NCI-H1930 (cell line): Measurements from ENCODE around the gene USP10.
"Not testable (repeated sequence)": the region's sequence is repeated elsewhere in the genome, so short reads cannot be mapped to it uniquely, and the experiment has no call there.

Source experiments
- DNase-seq, 2 experiments: peaks; one replicate each; lab custom pipeline; 2025; lab: John Stamatoyannopoulos, UW

Gene USP10

GRCh38 chr16:84673203-84673535, 26.6 kb upstream of the USP10 start:
- DNase-seq: no peak

GRCh38 chr16:84673561-84673960, 26.2 kb upstream of the USP10 start:
- DNase-seq: no peak

- DNase-seq: no peak
Observed at GRCh38 chr16:84675423-84675822, 24.4 kb upstream of the USP10 start.

GRCh38 chr16:84675884-84676283, 23.9 kb upstream of the USP10 start:
- no peak for DNase-seq

GRCh38 chr16:84677017-84677803, 22.6 kb upstream of the USP10 start:
- DNase-seq: no peak

- DNase-seq: no peak
Observed at GRCh38 chr16:84677849-84678248, 22.0 kb upstream of the USP10 start.

- DNase-seq: no peak
Observed at GRCh38 chr16:84678541-84678940, 21.3 kb upstream of the USP10 start.

GRCh38 chr16:84680165-84680842, 19.5 kb upstream of the USP10 start:
- no peak for DNase-seq

- DNase-seq: no peak
Observed at GRCh38 chr16:84680843-84681629, 18.8 kb upstream of the USP10 start.

- DNase-seq: no peak
Observed at GRCh38 chr16:84683691-84684591, 15.9 kb upstream of the USP10 start.

GRCh38 chr16:84684592-84684965, 15.2 kb upstream of the USP10 start:
- no peak for DNase-seq

- DNase-seq: no peak
Observed at GRCh38 chr16:84685210-84685609, 14.6 kb upstream of the USP10 start.

- no peak for DNase-seq
Observed at GRCh38 chr16:84686707-84687298, 13.0 kb upstream of the USP10 start.

- DNase-seq: no peak
Observed at GRCh38 chr16:84687715-84688114, 12.1 kb upstream of the USP10 start.

GRCh38 chr16:84688163-84688562, 11.6 kb upstream of the USP10 start:
- not testable (repeated sequence) for DNase-seq

- no peak for DNase-seq
Observed at GRCh38 chr16:84689111-84689510, 10.7 kb upstream of the USP10 start.

GRCh38 chr16:84690088-84690819, 9.5 kb upstream of the USP10 start:
- DNase-seq: no peak

- DNase-seq: no peak
Observed at GRCh38 chr16:84692451-84693214, 7.2 kb upstream of the USP10 start.

GRCh38 chr16:84693869-84694268, 5.9 kb upstream of the USP10 start:
- not testable (repeated sequence) for DNase-seq

- no peak for DNase-seq
Observed at GRCh38 chr16:84694980-84695379, 4.8 kb upstream of the USP10 start.
